Germinal center (tissue), 1 donor: ENCODE measurements around the gene PLXNA2.

Experiments
- DNase-seq: peaks from one replicate; pipeline ENCODE4 v3.0.0; 2012; ENCODE audit warnings: mixed read lengths, low spot score

PLXNA2 gene

DNA sequence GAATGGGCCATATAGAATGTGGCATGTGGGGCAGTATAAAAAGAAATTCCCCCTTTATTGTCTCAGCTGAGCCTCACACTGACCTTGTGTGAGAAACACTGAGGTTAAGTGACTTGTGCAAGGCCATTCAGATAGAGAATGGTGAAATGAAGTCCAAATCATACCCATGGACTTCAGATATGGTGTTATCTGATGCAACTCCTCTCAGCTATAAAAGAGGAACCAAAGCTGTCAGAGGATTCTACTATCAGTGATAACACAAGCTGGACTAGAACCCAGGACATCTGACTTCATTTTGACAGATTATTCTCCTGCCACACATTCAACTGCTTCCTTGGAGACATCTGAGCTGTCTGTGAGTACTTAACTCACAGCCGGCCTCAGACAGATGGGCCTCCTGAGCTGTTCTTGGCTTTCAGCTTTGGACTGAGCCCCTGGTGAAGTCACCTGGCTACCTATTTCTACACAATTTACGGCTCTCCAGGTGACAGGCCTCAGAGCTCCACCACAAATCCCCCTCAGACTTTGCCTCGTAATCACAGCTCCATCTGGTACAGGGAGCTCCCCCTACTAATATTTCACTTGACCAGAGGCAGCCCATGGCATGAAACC lies 104.6 kb downstream of the PLXNA2 start:
- no peak for DNase-seq

DNA sequence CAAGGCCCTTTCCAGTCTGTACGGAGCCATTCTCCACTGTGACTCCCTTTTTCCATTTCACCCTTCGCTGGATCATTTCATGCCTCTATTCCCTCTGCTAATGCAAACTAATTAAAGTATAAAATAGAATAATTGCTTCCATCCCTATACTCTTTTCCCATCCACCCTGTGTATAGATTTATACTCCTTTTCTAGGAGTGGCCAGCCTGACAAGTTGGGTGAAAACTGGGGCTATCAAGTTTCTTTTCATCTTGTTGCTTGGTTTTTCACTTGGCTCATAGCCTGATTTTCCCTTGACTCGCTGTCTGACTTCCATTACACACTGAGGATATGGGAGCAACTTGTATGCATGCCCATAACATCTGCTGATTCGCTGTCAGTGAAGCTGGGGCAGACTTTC lies 107.0 kb downstream of the PLXNA2 start:
- DNase-seq = no peak

GRCh38 chr1:208136459-208137182 lies 107.6 kb downstream of the PLXNA2 start:
- no peak for DNase-seq

GRCh38 chr1:208135354-208135753 lies 108.8 kb downstream of the PLXNA2 start:
- DNase-seq = no peak

DNA sequence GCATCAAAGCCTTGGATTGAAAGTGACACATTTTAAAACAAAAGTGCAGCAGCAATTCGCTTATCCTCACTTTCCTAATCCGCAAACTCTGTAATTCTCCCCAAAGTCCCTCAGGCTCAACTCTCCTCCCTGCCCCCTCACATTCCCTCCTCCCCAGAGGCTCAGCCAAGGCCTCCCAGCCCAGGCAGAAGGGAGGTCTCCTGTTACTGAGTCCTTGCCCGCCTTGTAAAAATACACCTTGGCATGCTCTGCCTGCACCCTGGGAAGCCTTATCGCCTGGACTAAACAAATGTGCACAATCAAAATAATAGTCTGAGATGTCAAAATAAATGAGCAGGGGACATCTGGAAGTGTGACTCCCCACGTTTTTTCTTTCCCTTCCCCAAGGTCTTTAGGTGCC lies 109.7 kb downstream of the PLXNA2 start:
- no peak for DNase-seq

DNA sequence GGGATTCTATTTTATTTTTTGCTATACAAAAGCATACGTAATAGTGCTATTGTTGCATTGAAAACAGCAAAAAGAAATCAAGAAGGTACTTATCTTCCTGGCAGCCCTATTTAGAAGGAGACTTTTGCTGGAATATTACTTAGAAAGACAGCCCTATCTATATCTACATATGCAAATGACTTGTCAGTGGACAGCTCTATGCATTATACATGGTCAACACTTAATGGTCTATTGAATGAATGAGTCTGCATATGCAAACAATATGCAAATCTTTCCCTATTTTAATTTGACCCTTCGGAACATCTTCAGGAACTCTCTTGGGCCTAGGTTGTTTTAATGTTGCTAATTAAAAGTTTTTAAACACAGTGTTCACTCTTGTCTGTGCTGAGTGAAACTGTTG lies 110.8 kb downstream of the PLXNA2 start:
- DNase-seq = no peak

DNA sequence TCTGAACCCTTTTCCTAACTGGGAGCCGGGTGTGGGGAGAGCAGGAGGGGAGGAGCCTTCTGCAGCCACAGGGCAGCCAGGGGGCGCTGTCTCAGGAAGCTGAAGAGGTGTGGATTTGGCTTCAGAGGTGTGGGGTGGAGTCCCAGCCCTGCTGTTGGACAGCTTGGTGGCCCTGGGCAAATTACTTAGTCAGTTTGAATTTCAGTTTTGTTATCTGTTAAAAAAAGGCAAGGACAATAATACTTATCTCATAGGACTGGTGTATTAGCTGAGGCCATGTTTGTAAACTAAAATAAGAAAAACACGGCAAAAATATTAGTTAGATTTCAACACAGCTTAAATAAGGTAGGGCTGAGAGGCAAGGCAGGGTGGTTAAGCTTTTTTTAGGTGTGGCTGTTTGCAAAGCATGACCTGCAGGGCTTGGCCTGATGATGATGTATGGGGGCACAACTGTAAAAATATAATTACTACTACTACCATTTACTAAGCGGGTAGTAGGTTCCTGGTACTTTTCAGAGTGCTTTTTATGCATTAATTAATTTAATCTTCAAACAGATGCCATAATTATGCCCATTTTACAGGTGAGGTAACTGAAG lies 111.8 kb downstream of the PLXNA2 start:
- DNase-seq = peak; percentile 77

- DNase-seq = no peak
These were observed 112.4 kb downstream of the PLXNA2 start for GRCh38 chr1:208131621-208132286.

DNA sequence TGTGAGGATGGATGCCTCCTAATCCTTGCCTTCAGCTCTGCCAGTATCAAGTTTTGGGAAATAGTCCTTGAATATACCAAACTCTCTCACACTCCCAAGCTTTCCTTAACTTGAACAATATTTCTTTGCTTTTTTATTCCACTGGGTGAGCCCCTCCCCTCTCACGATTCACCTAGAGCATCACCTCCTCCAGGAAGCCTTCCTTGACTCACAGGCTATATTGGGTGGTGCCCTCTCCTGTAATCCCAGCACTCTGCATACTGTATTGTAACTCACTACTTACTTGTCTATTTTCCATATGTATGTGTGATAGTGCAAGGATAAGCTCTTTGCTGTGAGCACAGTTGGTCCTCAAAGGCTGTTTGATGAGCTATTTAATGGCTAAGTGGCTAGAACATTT lies 114.7 kb downstream of the PLXNA2 start:
- DNase-seq = no peak

DNA sequence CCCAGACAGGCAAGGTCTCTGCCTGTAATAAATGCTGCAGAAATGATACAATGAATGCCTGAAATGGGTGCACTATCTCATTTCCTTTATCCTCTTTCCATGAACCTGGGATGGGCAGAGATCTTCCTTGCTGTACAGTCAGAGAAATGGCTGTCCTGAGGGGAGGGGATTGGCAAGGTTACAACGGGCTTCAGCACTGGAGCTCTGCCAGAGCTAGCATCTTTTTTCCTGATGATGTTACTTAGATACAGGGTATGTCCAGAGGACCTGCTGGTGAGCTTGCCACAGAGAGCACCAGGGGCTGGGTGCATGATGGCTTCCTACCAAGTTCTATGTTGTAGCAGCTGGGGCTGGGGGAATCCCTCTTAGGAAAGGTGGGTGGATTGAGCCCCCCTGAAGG lies 115.1 kb downstream of the PLXNA2 start:
- no peak for DNase-seq

- no peak for DNase-seq
These were observed 116.2 kb downstream of the PLXNA2 start for GRCh38 chr1:208127792-208128529.

DNA sequence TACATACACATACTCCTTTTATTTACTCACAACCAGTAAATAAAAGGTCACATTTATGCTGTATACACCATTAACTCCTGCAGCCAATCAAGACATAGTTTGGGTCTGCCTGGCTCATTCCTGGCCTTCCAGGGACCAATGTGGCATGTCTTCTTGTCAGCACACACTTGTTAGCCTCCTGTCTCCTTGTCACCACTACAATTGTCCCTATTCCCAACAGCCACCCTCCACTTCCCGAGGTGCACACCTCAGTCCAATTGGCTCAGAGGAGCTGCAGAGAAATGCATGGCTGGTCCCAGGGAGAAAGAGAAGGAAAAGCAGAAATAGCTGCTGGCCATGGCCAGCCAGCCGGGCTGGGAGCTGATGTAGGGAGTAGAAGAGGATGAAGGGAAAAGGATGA lies 116.9 kb downstream of the PLXNA2 start:
- no peak for DNase-seq

- DNase-seq = no peak
These were observed 118.1 kb downstream of the PLXNA2 start for GRCh38 chr1:208126108-208126507.

GRCh38 chr1:208122612-208123358 lies 121.4 kb downstream of the PLXNA2 start:
- DNase-seq = no peak

DNA sequence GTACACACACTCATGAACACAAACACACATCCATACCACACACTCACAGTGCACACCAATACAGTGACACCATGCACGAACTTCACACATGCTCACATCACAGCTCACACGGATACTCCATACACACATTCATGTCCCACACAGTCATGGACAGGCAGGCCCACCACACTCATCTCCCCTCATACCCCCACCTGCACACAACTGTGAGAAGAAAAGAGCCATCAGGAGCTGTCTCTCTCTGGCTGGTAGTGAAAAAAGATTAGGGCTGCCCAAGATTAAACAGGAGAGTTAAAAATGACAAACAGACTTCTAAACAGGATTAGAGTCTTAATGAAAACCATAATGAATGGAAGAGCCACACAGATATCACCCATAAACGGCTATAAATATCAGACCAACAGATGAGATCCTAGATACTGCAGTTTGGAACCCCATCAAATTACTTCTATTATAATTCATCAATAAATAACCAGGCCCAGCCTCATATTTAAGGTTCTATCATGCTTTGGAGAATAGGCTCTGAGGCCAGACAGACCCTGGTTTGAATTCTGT lies 122.3 kb downstream of the PLXNA2 start:
- no peak for DNase-seq

DNA sequence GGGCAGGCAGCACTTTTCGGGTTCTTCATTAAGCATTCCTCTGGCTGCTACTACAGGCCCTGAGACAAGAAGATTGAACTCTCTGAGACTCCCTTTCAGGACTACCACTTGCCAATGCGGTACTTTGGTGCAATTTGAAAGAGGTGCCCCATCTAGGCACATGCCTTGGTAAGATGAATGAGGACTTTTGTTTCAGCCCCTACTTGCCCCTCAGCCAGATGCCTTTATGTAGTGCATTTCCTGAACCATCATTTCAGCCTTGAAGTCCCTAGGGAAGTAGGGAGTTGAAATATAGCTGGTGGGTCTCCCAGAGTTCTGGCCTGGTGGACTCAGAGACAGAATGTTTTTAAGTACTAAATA lies 123.8 kb downstream of the PLXNA2 start:
- DNase-seq = no peak

DNA sequence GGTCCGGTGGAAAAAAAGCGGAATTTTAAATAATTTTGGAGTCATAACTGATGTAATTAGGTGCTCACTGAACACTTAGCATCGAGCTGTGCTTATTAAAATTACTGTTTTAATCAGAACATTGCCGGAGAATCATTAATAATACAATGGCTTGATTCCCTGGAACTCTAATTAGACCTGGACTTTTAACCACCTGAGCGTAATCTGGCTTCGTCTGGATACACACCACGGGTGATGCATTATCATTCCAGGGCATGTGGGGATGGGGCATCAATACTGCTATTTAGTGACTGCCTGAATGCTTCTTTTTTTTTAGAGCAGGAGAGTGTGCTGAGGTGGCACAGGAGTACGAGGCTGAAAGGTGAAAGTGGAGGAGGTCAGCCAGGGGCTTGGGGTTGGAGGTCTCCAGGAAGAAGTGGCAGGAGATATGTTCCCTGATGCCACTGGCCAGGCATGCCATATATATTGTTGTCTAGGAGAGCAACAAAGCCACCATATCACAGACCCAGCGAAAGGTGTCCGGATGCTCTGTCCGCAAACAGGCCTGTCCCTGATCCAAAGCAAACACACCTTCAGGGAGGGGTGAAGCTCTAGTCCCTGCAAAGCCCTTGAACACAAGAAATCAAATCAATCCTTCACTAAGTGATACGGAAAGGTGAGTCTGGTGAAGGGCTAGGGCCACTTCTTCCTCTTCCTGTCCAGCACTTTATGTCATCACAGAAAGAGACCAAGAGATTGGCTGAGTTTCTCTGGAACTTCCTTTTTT lies 125.2 kb downstream of the PLXNA2 start:
- no peak for DNase-seq

DNA sequence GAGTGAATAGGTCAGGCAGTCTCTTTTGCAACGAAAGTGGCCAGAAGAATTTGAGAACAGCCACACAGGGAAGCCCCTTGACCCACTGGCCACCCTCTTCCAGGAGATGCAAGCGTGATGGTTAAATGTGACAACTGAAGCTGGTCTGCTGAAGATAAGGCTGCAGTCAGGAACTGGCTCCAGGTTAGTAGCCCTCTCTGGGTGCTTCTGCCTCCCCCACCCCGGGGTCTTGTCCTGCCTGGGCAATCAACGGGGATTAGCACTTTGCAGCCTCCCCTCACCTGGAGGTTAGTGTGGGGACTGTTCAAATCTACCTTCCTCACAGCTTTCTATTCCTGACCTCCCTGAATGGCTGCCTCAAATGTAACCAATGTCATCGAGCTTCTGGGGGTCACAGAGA lies 125.9 kb downstream of the PLXNA2 start:
- DNase-seq = no peak

- no peak for DNase-seq
These were observed 126.4 kb downstream of the PLXNA2 start for GRCh38 chr1:208117826-208118225.

- DNase-seq = no peak
These were observed 126.8 kb downstream of the PLXNA2 start for GRCh38 chr1:208117409-208117808.
